GM12864 (cell line): ENCODE results near the gene THAP8.

ENCODE experiments used
- DNase-seq: peaks from one replicate; pipeline ENCODE4 v3.0.0-alpha.2; 2011; ENCODE audit warnings: low read depth
- H3K4me3 ChIP-seq: 2 replicates; pipeline ENCODE4 v1.5.1; 2011; ENCODE audit warnings: mild to moderate bottlenecking, low read depth, low read length, control low read depth
- CTCF ChIP-seq: IDR thresholded peaks from 2 replicates; pipeline ENCODE4 v1.5.1; 2011; ENCODE audit warnings: low read depth, mild to moderate bottlenecking, moderate library complexity, low read length, control low read depth, inconsistent platforms; ENCODE audit errors: missing control alignments

The THAP8 gene

GRCh38 chr19:36084231-36085009, 30.3 kb upstream of the THAP8 start:
- no peak for TF ChIP-seq CTCF
- no peak overlapping the region for H3K4me3 ChIP-seq
- no peak for DNase-seq

- no peak for TF ChIP-seq CTCF
- no peak overlapping the region for H3K4me3 ChIP-seq
- DNase-seq, result no peak
These were observed 28.8 kb upstream of the THAP8 start for GRCh38 chr19:36082916-36083315.

GRCh38 chr19:36081894-36082293, 27.8 kb upstream of the THAP8 start:
- no peak for TF ChIP-seq CTCF
- no peak for DNase-seq
- no peak overlapping the region for H3K4me3 ChIP-seq

- DNase-seq, result no peak
- no peak overlapping the region for H3K4me3 ChIP-seq
- no peak for TF ChIP-seq CTCF
These were observed 27.3 kb upstream of the THAP8 start for GRCh38 chr19:36081385-36081784.

- no peak for TF ChIP-seq CTCF
- H3K4me3 ChIP-seq, result no peak overlapping the region
- DNase-seq, result no peak
These were observed 25.4 kb upstream of the THAP8 start for GRCh38 chr19:36079389-36079945.

- TF ChIP-seq CTCF, result no peak
- no peak overlapping the region for H3K4me3 ChIP-seq
- DNase-seq, result no peak
These were observed 19.2 kb upstream of the THAP8 start for GRCh38 chr19:36073121-36073876.
